NCI-H1105 (cell line): ENCODE measurements around the gene FBXO21.

Source experiments
- DNase-seq: peaks from one replicate; lab custom pipeline; 2025; lab: John Stamatoyannopoulos, UW

The FBXO21 gene

DNA sequence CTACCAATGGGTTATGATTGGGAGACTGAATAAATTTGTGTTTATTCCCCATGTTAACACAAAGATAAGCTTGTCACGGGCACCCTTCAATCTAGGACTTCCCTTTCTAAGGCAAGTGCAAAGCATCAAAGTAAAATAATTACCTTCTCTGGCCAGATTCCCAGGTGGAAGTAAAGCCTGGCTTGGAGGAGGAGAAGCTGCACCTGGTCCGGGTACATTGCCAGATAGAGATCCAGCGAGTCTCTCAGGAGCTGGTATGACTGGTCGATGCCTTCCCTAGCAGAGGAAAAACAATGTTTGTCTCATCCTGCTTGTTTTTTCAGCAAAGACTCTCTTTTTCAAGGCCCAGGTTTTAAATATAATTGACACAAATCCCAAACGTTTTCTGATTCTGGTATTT lies 24.9 kb downstream of the FBXO21 start:
- peak; percentile 88 for DNase-seq

DNA sequence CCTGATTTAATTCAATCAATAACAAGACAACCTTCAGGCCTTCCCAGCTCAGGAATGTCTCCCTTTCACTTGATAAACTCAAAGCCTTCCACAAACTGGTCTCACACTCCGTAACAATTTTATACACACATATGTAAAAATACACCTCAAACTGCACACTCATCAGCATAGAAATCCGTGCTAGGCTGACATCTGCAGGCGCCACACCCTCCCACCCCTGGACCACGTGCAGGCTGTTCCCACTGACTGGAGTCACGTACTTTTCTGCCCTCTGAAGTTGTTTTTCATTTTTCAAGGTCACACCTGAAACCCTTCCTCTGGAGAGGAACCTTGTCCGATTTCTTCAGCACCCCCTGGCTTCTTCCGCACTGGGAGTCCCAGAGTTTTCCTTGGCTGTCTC lies 27.6 kb downstream of the FBXO21 start:
- no peak for DNase-seq

GRCh38 chr12:117162167-117162539 lies 28.1 kb downstream of the FBXO21 start:
- DNase-seq, result no peak

DNA sequence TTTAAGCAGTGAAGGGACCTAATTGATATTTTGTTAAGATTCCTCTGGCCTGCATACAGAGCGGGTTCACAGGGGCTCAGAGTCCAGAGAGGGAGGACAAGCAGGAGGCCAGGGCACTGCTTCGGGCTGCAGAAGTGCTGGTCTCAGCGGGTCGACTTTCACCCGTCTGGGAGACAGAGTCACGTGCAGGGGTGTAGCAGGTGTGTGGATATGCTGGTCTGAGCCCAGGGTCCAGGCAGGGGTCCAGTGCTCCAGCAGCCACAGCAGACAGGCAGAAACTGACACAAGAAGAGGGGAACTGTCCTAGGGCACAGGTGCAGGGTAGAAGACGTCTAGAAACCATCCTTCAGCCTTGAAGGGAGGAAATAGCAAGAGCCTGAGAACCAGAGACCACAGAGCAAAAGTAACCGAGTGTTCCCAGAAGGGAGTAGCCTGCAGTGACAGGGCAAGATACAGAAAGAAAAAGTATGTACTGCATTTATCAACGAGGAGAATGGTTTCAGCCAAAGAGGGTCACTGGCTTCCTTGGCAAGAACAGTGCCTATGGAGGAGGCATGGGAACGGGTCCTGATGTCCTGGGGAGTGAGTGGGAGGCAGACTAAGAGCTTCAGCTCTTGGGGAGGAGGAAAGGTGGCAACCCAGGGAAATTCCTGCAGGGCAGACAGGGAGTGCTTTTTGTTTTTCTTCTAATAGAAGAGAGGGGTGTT lies 28.7 kb downstream of the FBXO21 start:
- DNase-seq, result no peak

GRCh38 chr12:117159674-117160073 lies 30.6 kb downstream of the FBXO21 start:
- DNase-seq, result no peak

DNA sequence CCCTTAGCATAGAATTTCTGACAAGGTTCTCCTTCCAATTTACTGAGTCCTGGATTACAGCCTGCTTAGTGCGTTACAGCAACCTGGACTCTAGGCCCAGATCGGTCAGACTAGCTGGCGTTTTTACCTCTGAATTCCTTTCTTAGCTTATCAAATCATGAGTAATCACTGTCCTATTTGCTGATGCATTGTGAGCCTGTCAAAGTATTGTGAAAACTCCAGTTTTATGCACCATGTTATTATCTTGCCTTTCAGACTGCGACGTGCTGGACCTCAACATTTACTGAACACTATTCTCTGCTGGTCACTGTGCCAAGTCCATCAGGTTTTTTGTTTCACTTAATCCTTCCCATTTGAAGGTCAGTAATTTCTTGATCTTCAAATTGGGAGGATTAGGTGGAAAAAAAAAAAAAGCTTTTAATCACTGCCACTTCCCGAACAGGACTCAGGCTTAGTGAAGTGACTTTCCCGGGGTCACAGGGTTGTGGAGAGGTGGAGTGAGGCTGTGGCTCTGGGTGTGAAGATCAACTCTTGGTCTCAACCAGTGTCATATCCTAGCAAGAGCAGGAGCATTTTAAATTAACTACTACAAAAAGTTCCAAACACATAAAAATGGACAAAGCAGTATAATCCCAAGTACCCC lies 31.2 kb downstream of the FBXO21 start:
- DNase-seq, result no peak

DNA sequence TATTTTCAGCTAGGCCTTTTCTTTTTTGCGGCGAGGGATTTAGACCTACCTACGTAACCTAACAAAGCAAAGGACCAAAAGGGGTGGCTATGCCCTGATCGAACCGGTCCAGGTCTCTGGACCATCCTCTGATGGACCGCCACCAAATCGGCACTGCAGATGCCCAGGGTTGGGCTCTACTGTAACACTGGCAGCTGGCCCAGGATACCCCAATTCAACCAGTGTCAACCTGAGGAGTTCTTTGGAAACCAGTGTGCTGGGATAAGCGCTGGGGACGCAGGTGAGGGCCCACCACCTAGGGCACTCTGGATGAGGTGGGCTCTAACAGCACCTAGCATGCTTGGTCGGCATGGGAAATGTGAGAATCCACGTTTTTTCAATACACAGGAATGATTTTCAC lies 32.2 kb downstream of the FBXO21 start:
- no peak for DNase-seq

- peak; percentile 79 for DNase-seq
Observed at GRCh38 chr12:117155278-117156060, 34.8 kb downstream of the FBXO21 start.

DNA sequence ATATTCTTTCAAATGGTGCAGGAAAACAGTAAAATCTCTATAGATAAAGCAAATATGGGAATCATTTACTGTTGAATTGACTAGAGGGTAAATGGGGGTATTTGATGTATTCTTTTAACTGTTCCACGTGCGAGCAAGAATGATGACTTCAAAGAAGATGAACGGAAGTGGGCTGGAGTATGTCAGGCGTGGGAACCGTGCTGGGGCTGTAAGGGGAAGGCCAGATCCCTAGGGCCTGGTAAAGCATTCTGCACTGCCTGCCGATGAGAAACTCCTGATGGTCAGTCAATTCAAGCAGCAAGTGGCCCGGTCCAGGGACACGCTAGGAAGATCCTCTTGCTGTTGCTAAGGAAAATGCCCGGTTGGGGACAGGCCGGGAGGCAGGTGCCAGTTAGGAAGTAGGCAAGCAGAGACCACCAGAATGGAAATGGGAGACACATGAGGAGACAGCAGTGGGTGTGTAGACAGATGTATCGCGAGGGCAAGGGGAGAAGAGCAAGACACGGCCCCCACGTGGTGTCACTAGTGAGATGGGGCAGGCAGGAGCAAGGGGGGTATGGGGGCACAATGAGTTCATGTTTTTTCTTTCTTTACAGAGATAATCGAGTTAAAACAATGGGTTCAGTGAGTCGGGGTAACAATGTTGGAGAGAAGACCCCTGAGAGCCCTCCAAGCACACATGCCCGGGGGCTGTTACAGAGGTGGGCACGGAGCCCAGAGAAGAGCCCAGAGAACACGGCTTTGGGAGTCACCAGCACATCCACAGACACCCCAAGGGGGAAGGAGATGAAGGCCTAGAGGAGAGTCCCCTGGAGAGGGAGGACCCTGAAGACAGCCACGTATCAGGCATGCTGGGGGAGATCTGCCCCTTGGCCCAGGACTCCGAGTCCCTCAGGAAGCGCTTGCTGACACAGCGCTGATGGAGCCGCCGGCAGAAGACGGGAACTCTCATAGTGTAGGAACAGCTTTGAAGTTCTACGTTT lies 37.2 kb downstream of the FBXO21 start:
- DNase-seq, result no peak

GRCh38 chr12:117151403-117152031 lies 38.8 kb downstream of the FBXO21 start:
- DNase-seq, result no peak

DNA sequence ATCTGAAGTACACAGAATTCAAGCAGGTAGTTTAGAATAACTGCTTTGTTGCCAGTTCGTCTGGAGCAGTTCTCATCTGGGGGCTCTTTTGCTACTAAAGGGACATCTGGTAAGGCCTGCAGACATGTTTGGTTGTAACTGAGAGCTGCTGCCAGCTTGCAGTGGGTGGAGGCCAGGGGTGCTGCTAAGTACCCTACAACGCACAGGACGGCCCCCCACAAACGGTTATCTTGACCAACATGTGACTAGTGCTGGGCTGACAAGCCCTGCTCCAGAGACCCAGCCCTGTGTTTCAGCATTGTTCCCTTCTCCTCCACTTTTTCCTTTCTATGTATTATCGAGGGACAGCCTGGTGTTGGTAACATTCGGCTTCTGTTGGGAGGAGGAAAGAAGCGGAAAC lies 40.8 kb downstream of the FBXO21 start:
- DNase-seq, result no peak

DNA sequence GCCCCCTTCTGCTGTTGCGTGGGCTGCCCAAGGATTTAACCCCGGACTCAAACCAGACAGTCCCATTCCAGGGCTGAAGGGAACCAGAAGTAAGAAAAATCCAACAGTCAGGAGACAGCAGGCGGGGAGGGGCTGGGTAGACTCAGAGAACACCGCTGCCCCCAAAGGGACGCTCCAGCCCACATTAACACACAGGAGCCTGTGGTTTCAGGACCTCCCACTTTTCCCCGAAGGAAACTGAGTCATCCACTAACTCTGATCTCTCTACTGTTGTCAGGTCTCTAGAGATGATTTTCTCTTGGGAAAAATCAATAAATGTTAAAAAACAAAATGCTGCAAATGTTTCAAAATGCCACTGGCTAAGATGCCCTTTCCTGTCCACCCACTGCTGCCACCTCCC lies 41.6 kb downstream of the FBXO21 start:
- DNase-seq, result no peak

GRCh38 chr12:117147639-117148038 lies 42.6 kb downstream of the FBXO21 start:
- DNase-seq, result no peak

GRCh38 chr12:117145597-117146154 lies 44.6 kb downstream of the FBXO21 start:
- DNase-seq, result no peak

DNA sequence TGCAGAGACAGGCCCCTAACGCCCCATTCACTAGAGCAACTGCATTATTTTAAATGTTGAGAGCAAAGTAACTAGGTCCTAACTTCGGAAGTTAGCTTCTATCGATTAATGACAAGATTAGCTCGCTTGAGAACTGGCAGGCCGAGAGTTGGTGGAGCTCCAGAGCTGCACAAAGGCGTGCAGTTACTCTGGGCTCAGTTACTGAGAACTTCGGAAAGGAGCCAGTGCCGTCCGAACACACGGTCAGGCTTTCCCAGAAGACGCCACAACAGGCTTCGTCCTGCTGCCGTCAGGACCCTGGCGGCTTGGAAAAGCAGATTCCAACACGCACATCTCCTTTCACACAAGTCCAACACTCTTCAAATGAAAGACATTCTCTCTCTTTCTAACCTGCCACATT lies 45.7 kb downstream of the FBXO21 start:
- no peak for DNase-seq

- no peak for DNase-seq
Observed at GRCh38 chr12:117143008-117143532, 47.2 kb downstream of the FBXO21 start.

DNA sequence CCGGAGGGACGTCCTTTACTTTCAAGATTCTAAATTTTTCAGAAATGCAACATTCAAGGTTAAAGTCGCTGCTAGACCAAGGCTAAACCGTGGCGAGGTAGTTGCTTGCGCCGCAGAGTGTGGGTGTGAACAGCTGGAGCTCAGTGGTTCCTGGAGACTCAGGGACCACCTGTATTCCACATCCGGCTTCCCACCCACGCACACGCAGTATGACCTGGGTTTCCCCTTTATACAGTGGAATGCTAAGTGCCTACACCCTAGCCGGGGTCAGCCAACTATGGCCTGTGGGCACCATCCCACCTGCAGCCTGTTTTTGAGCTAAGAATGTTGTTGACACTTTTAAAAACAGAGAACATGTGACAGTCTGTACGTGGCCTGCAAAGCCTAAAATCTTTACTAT lies 48.2 kb downstream of the FBXO21 start:
- DNase-seq, result no peak

- DNase-seq, result no peak
Observed at GRCh38 chr12:117141097-117141898, 49.0 kb downstream of the FBXO21 start.

GRCh38 chr12:117140397-117141096 lies 49.7 kb downstream of the FBXO21 start:
- no peak for DNase-seq
